NB4 (cell line): Measurements from ENCODE around the gene INSR.

Experiments used
- DNase-seq: peaks from one replicate; pipeline ENCODE4 v3.0.0; 2010; ENCODE audit warnings: low read depth
- H3K4me3 ChIP-seq: one replicate; pipeline ENCODE4 v1.5.1; 2011; ENCODE audit warnings: mild to moderate bottlenecking, low read depth, low read length, moderate library complexity
- CTCF ChIP-seq: IDR thresholded peaks from one replicate; pipeline ENCODE4 v1.5.1; 2012; ENCODE audit warnings: low read depth, low read length
- MAX ChIP-seq: IDR thresholded peaks from 2 replicates; pipeline ENCODE4 v1.6.1; 2011; ENCODE audit warnings: low read depth, low read length
- MYC ChIP-seq: IDR thresholded peaks from 2 replicates; pipeline ENCODE4 v1.6.1; 2011; ENCODE audit warnings: low read depth, low read length
- POLR2A ChIP-seq: IDR thresholded peaks from 2 replicates; pipeline ENCODE4 v1.6.1; 2011; ENCODE audit warnings: mild to moderate bottlenecking; ENCODE audit not compliant: insufficient read length; ENCODE audit errors: extremely low read depth

INSR gene

GRCh38 chr19:7293762-7294557 is at the start of gene INSR:
TSS of gene INSR (minus strand) at chr19:7294414. CDS start at chr19:7293891, 523 bp downstream.
- peak; percentile 96 for DNase-seq
- peak within 1 kb of the TSS; percentile 78 for H3K4me3 ChIP-seq
- no peak for TF ChIP-seq POLR2A
- no peak for TF ChIP-seq CTCF
- peak; percentile 31; the same call in 1 of the 2 replicates for TF ChIP-seq MYC
- peak; percentile 7; the same call in 1 of the 2 replicates for TF ChIP-seq MAX

- DNase-seq = no peak
Observed at GRCh38 chr19:7342143-7342542, 47.9 kb upstream of the INSR start.

GRCh38 chr19:7340959-7341837 is 47.0 kb upstream of the INSR start:
- TF ChIP-seq POLR2A (no peak), MAX (peak; percentile 95), CTCF (peak; percentile 96), MYC (no peak; the same call in 1 of the 2 replicates)
- H3K4me3 ChIP-seq = no peak overlapping the region
- peak; percentile 94 for DNase-seq

More at GRCh38 chr19:7342143-7342542, 47.9 kb upstream of the INSR start:
- H3K4me3 ChIP-seq = no peak overlapping the region
- TF ChIP-seq CTCF (no peak), POLR2A (no peak), MAX (no peak), MYC (no peak)

GRCh38 chr19:7337380-7338194 is 43.4 kb upstream of the INSR start:
- peak; percentile 100 for DNase-seq
- no peak for TF ChIP-seq POLR2A
- peak; percentile 80 for TF ChIP-seq MAX
- TF ChIP-seq MYC = peak; percentile 80
- peak; percentile 39 for TF ChIP-seq CTCF
- H3K4me3 ChIP-seq = peak overlapping the region; percentile 17
